Gastrocnemius medialis (tissue), 4 donors: ENCODE results near the gene NLGN1. TPM values are rescaled to one million over a fixed set of nuclear protein-coding genes. Genes with fewer than 3 reads are reported as not detected.

Source experiments
- ATAC-seq, 2 donors: fragments of 150-250 bp; one replicate each; pipeline ENCODE4 v1.9.1; 2016
- DNase-seq, 2 donors: peaks; one replicate each; pipeline ENCODE4 v3.0.0-alpha.2; 2019
- H3K27ac ChIP-seq, 4 donors: fragments of 200-600 bp; sonication (generic); 1 replicate in 1 of 4; 2 replicates in 3 of 4; pipeline ENCODE4 v1.5.1; 2016 to 2018; ENCODE audit warnings: mild to moderate bottlenecking in 2 of 4, moderate library complexity in 1 of 4
- H3K27me3 ChIP-seq, 3 donors: fragments of 200-600 bp; sonication (generic) in 2 of 3; 1 replicate in 1 of 3; 2 replicates in 2 of 3; pipeline versions ENCODE4 v1.5.1 to v1.6.0; 2016 to 2019; ENCODE audit warnings: mild to moderate bottlenecking in 1 of 3, moderate library complexity in 1 of 3
- H3K36me3 ChIP-seq, 2 donors: fragments of 200-600 bp; sonication (generic) in 1 of 2; one replicate each; pipeline ENCODE4 v1.5.1; 2017 to 2018
- H3K4me1 ChIP-seq, 2 donors: fragments of 200-600 bp; sonication (generic) in 1 of 2; one replicate each; pipeline ENCODE4 v1.5.1; 2016 to 2017; ENCODE audit warnings: mild to moderate bottlenecking in 2 of 2
- H3K4me3 ChIP-seq, 4 donors: fragments of 200-600 bp; sonication (generic) in 3 of 4; 1 replicate in 1 of 4; 2 replicates in 3 of 4; pipeline ENCODE4 v1.5.1; 2016 to 2019; ENCODE audit warnings: mild to moderate bottlenecking in 2 of 4
- H3K9me3 ChIP-seq, 3 donors: fragments of 200-600 bp; sonication (generic) in 2 of 3; 1 replicate in 1 of 3; 2 replicates in 2 of 3; pipeline ENCODE4 v1.5.1; 2016 to 2019
- CTCF ChIP-seq, 5 experiments: fragments of 450-650 bp in 3 of 5; fragments of 200-600 bp in 2 of 5; sonication (generic) in 2 of 5; IDR thresholded peaks in 4 of 5; conservative IDR thresholded peaks in 1 of 5; 1 replicate in 4 of 5; 2 replicates in 1 of 5; pipeline ENCODE4 v1.5.1; 2016 to 2019; ENCODE audit warnings: antibody characterized with exemption in 5 of 5, mild to moderate bottlenecking in 3 of 5, moderate library complexity in 3 of 5
- POLR2A ChIP-seq, 2 donors: fragments of 450-650 bp; IDR thresholded peaks; one replicate each; pipeline ENCODE4 v1.6.1; 2017; ENCODE audit warnings: antibody characterized with exemption in 2 of 2, mild to moderate bottlenecking in 2 of 2, moderate library complexity in 2 of 2
- in situ Hi-C, 4 donors: fragments of 200-750 bp; cut with MboI; loops; one replicate each; pipeline versions ENCODE4 v1.15.0 to v1.8.0; 2017; ENCODE audit warnings: low sequenced_read_pairs in 4 of 4
- intact Hi-C: fragments of 100-400 bp; cut with DNase I; formaldehyde crosslinking; loops from one replicate; pipeline ENCODE4 v1.15.1; 2023; ENCODE audit warnings: low total_unique reads
- total RNA-seq, 4 donors: library from RNA; depleted of rRNA; stranded (reverse); fragments of >200 nt; gene quantifications; one replicate each; pipeline versions ENCODE4 v1.1.0 to v1.2.3, GENCODE V29; 2016

Gene NLGN1
- total RNA-seq, 4 donors from 2014 or later = 0.52 to 1.9 (median 1.1) TPM

- Histone ChIP-seq H3K4me1 (peaks cover 6 to 16% of the 10 kb centered on the region in 2 donors), H3K27me3 (peaks cover 6 to 26% (median 16%) of the 10 kb centered on the region in 3 donors), H3K9me3 (no peaks in the 10 kb centered on the region), H3K27ac (peak overlapping the region; percentile 62 to 85 (median 74)), H3K36me3 (no peaks in the 10 kb centered on the region), H3K4me3 (peak overlapping the region; percentile 71 to 93 (median 80))
- in situ Hi-C loops = no loop called here
- intact Hi-C loops = loop anchor here (10.0 kb wide), 1 partner anchor 1048 kb away; no protein-coding TSS in a partner anchor
- TF ChIP-seq POLR2A (IDR thresholded peaks at IDR 0.05) = no peak
- no peak for TF ChIP-seq CTCF (IDR thresholded peaks at IDR 0.05 in 4 of 5, conservative IDR thresholded peaks at IDR 0.05 in 1 of 5)
- no peak for DNase-seq
- ATAC-seq = no peak
These were observed 1.1 kb upstream of the NLGN1 start for GRCh38 chr3:173396191-173397041.

- in situ Hi-C loops = no loop called here
- DNase-seq (no peak), ATAC-seq (peak; percentile 17 to 22)
- intact Hi-C loops = loop anchor here (10.0 kb wide), 1 partner anchor 1047 kb away; no protein-coding TSS in a partner anchor
- Histone ChIP-seq H3K4me1 (peaks cover 6 to 16% of the 10 kb centered on the region in 2 donors), H3K36me3 (no peaks in the 10 kb centered on the region), H3K9me3 (no peaks in the 10 kb centered on the region), H3K27ac (peak overlapping the region; percentile 58 to 71 (median 70)), H3K4me3 (peak overlapping the region; percentile 71 to 93 (median 80)), H3K27me3 (peaks cover 12 to 26% (median 16%) of the 10 kb centered on the region in 3 donors)
- TF ChIP-seq POLR2A (IDR thresholded peaks at IDR 0.05) (peak in 1 of 2 donors; percentile 25), CTCF (IDR thresholded peaks at IDR 0.05 in 4 of 5, conservative IDR thresholded peaks at IDR 0.05 in 1 of 5) (no peak)
These were observed 551 bp downstream of the NLGN1 start for GRCh38 chr3:173398111-173398479.

- in situ Hi-C loops (no loop called here), intact Hi-C loops (loop anchor here (10.0 kb wide), 1 partner anchor 1046 kb away; no protein-coding TSS in a partner anchor)
- TF ChIP-seq POLR2A (IDR thresholded peaks at IDR 0.05) (no peak), CTCF (IDR thresholded peaks at IDR 0.05 in 4 of 5, conservative IDR thresholded peaks at IDR 0.05 in 1 of 5) (no peak)
- no peak for DNase-seq
- Histone ChIP-seq H3K27ac (no peak overlapping the region), H3K36me3 (no peaks in the 10 kb centered on the region), H3K4me1 (peaks cover 6 to 16% of the 10 kb centered on the region in 2 donors), H3K4me3 (no peak overlapping the region), H3K9me3 (no peaks in the 10 kb centered on the region), H3K27me3 (peaks cover 12 to 26% (median 16%) of the 10 kb centered on the region in 3 donors)
- ATAC-seq = no peak
These were observed 1.5 kb downstream of the NLGN1 start for GRCh38 chr3:173399044-173399443.

GRCh38 chr3:173401369-173401768, 3.8 kb downstream of the NLGN1 start:
- H3K4me3 ChIP-seq = no peak overlapping the region

More at GRCh38 chr3:173401369-173401768, 3.8 kb downstream of the NLGN1 start:
- in situ Hi-C loops (no loop called here), intact Hi-C loops (no loop called here)
- Histone ChIP-seq H3K36me3 (no peaks in the 10 kb centered on the region), H3K4me1 (peaks cover 6 to 7% of the 10 kb centered on the region in 2 donors), H3K27ac (no peak overlapping the region), H3K27me3 (peaks cover 12 to 22% (median 16%) of the 10 kb centered on the region in 3 donors), H3K9me3 (no peaks in the 10 kb centered on the region)
- ATAC-seq (no peak), DNase-seq (no peak)
- TF ChIP-seq POLR2A (IDR thresholded peaks at IDR 0.05) (no peak), CTCF (IDR thresholded peaks at IDR 0.05 in 4 of 5, conservative IDR thresholded peaks at IDR 0.05 in 1 of 5) (no peak)
